Stomach (tissue), 4 donors: Measurements from ENCODE around the gene GASK1B.

Experiments
- CTCF ChIP-seq, 7 experiments: fragments of 450-650 bp in 4 of 7; fragments of 200-600 bp in 3 of 7; sonication (generic) in 3 of 7; IDR thresholded peaks; one replicate each; pipeline ENCODE4 v1.5.1; 2016 to 2019; ENCODE audit warnings: antibody characterized with exemption in 7 of 7, control low read depth in 2 of 7, mild to moderate bottlenecking in 1 of 7
- EP300 ChIP-seq: sonication (generic); formaldehyde crosslinking; IDR thresholded peaks from one replicate; pipeline ENCODE4 v1.6.1; 2017; ENCODE audit warnings: antibody characterized with exemption
- POLR2A ChIP-seq, 4 donors: fragments of 450-650 bp; IDR thresholded peaks; one replicate each; pipeline ENCODE4 v1.6.1; 2016; ENCODE audit warnings: antibody characterized with exemption in 4 of 4, control low read depth in 2 of 4, mild to moderate bottlenecking in 1 of 4, moderate library complexity in 1 of 4
- POLR2AphosphoS5 ChIP-seq, 3 donors: sonication (generic); formaldehyde crosslinking; IDR thresholded peaks; one replicate each; pipeline ENCODE4 v1.6.1; 2016; ENCODE audit warnings: antibody characterized with exemption in 3 of 3

GRCh38 chr4:158146736-158147135 lies 26.1 kb downstream of the GASK1B start:
- no peak for TF ChIP-seq CTCF (IDR thresholded peaks at IDR 0.05)
- TF ChIP-seq EP300, result no peak
- no peak for TF ChIP-seq POLR2A (IDR thresholded peaks at IDR 0.05)
- no peak for TF ChIP-seq POLR2AphosphoS5 (IDR thresholded peaks at IDR 0.05)
